HCT116 (cell line): ENCODE measurements around the gene MYF5. TPM values are rescaled to one million over a fixed set of nuclear protein-coding genes. Genes with fewer than 3 reads are reported as not detected.

Experiments used
- ATAC-seq: fragments of 200-7000 bp; cut with Tn5 transposase; 2 replicates; pipeline ENCODE4 v1.9.1; 2020; ENCODE audit warnings: mild to moderate bottlenecking, moderate library complexity
- BruUV-seq: library from RNA; stranded (reverse); fragments of 400-500 nt; replicated peaks from 2 replicates; lab custom pipeline; 2021; lab: Mats Ljungman, UMichigan
- CTCF ChIA-PET: fragments of 300-600 bp; sonication (Branson Sonifier 250); formaldehyde crosslinking; loops from one replicate; lab custom pipeline; 2021; ENCODE audit warnings: antibody characterized with exemption; lab: Charles Lee
- POLR2A ChIA-PET: fragments of 300-600, 350-600 bp; sonication (Branson Sonifier 250); formaldehyde crosslinking; loops from one replicate; lab custom pipeline; 2021; ENCODE audit warnings: antibody characterized with exemption; lab: Charles Lee
- RAD21 ChIA-PET, 2 experiments: fragments of 300-600 bp; sonication (Branson Sonifier 250); formaldehyde crosslinking; loops; one replicate each; lab custom pipeline; 2023; ENCODE audit warnings: low total read pairs in 2 of 2; ENCODE audit not compliant: uncharacterized antibody in 2 of 2, unreplicated experiment in 2 of 2, low non-redundant PET in 1 of 2; lab: Charles Lee
- DNase-seq: peaks from one replicate; pipeline ENCODE4 v3.0.0-alpha.2; 2010; ENCODE audit warnings: low read depth, low spot score
- H2AFZ ChIP-seq: fragments of 200-600 bp; shearing (Covaris generic), sonication (generic); 2 replicates; pipeline ENCODE4 v1.6.1; 2017; ENCODE audit warnings: low read depth, mixed run types, mixed read lengths, antibody characterized with exemption, low read length; ENCODE audit not compliant: poor library complexity, severe bottlenecking
- H3K27ac ChIP-seq: 2 replicates; pipeline ENCODE4 v1.5.1; 2012; ENCODE audit warnings: low read depth, low read length
- H3K27me3 ChIP-seq: fragments of 200-600 bp; sonication (generic); 2 replicates; pipeline ENCODE4 v1.6.1; 2016; ENCODE audit warnings: mixed run types, low read length, mixed read lengths; ENCODE audit not compliant: insufficient read depth
- H3K36me3 ChIP-seq, 2 experiments: fragments of 200-500 bp in 1 of 2; fragments of 200-600 bp in 1 of 2; sonication (Bioruptor generic) in 1 of 2; sonication (generic) in 1 of 2; 2 replicates each; pipeline versions ENCODE4 v1.5.1 to v1.6.1; 2014 to 2016; ENCODE audit warnings: low read length in 2 of 2, inconsistent platforms in 1 of 2, mixed read lengths in 1 of 2, mixed run types in 1 of 2; ENCODE audit not compliant: insufficient read depth in 2 of 2, control insufficient read depth in 1 of 2
- H3K4me1 ChIP-seq, 2 experiments: fragments of 200-600 bp in 1 of 2; sonication (generic) in 1 of 2; 2 replicates each; pipeline versions ENCODE4 v1.5.1 to v1.6.1; 2012 to 2017; ENCODE audit warnings: low read length in 2 of 2, inconsistent platforms in 1 of 2, mild to moderate bottlenecking in 1 of 2, mixed read lengths in 1 of 2, mixed run types in 1 of 2, moderate library complexity in 1 of 2; ENCODE audit not compliant: insufficient read depth in 2 of 2, control insufficient read depth in 1 of 2
- H3K4me2 ChIP-seq: fragments of 200-600 bp; sonication (generic); 2 replicates; pipeline ENCODE4 v1.6.1; 2017; ENCODE audit warnings: mixed run types, low read length, mixed read lengths
- H3K4me3 ChIP-seq, 2 experiments: fragments of 200-600 bp in 1 of 2; sonication (generic) in 1 of 2; replicated peaks in 1 of 2; 2 replicates each; pipeline ENCODE4 v1.5.1; 2011 to 2016; ENCODE audit warnings: low read length in 2 of 2, control low read depth in 1 of 2, low read depth in 1 of 2, mild to moderate bottlenecking in 1 of 2, mixed read lengths in 1 of 2, mixed run types in 1 of 2
- H3K79me2 ChIP-seq: fragments of 200-600 bp; sonication (generic); 2 replicates; pipeline ENCODE4 v1.6.1; 2017; ENCODE audit warnings: mild to moderate bottlenecking, mixed run types, low read length, moderate library complexity, mixed read lengths; ENCODE audit not compliant: insufficient read depth
- H3K9ac ChIP-seq: fragments of 200-600 bp; sonication (generic); 2 replicates; pipeline ENCODE4 v1.6.1; 2016; ENCODE audit warnings: low read length, mixed read lengths
- H3K9me2 ChIP-seq: fragments of 200-600 bp; sonication (generic), shearing (Covaris generic); 2 replicates; pipeline ENCODE4 v1.6.1; 2017; ENCODE audit warnings: mixed run types, mild to moderate bottlenecking, moderate library complexity; ENCODE audit not compliant: insufficient read depth
- H3K9me3 ChIP-seq, 2 experiments: fragments of 200-500 bp in 1 of 2; fragments of 200-600 bp in 1 of 2; sonication (Bioruptor generic) in 1 of 2; sonication (generic) in 1 of 2; 2 replicates each; pipeline ENCODE4 v1.6.1; 2014 to 2017; ENCODE audit warnings: low read length in 2 of 2, mixed read lengths in 2 of 2, inconsistent platforms in 1 of 2, low read depth in 1 of 2, mild to moderate bottlenecking in 1 of 2, mixed run types in 1 of 2, moderate library complexity in 1 of 2; ENCODE audit not compliant: control insufficient read depth in 1 of 2, insufficient read depth in 1 of 2
- H4K20me1 ChIP-seq: fragments of 200-600 bp; sonication (generic), shearing (Covaris generic); 2 replicates; pipeline ENCODE4 v1.6.1; 2017; ENCODE audit warnings: mixed run types, mild to moderate bottlenecking, moderate library complexity; ENCODE audit not compliant: insufficient read depth
- ATF3 ChIP-seq: IDR thresholded peaks from 2 replicates; pipeline ENCODE4 v1.6.1; 2012
- CBX3 ChIP-seq: IDR thresholded peaks from 2 replicates; pipeline ENCODE4 v1.6.1; 2012; ENCODE audit warnings: low read depth
- CEBPB ChIP-seq: IDR thresholded peaks from 2 replicates; pipeline ENCODE4 v1.6.1; 2012; ENCODE audit warnings: low read depth
- EGR1 ChIP-seq: IDR thresholded peaks from 2 replicates; pipeline ENCODE4 v1.6.1; 2012; ENCODE audit warnings: low read depth
- EZH2phosphoT487 ChIP-seq: fragments of 200-600 bp; IDR thresholded peaks from 2 replicates; pipeline ENCODE4 v1.6.1; 2018; ENCODE audit warnings: antibody characterized with exemption, borderline replicate concordance
- JUND ChIP-seq: IDR thresholded peaks from 2 replicates; pipeline ENCODE4 v1.6.1; 2012
- POLR2A ChIP-seq: IDR thresholded peaks from 2 replicates; pipeline ENCODE4 v1.7.0; 2011; ENCODE audit warnings: borderline replicate concordance; ENCODE audit not compliant: insufficient read depth, insufficient read length; ENCODE audit errors: extremely low read depth
- RAD21 ChIP-seq: IDR thresholded peaks from 2 replicates; pipeline ENCODE4 v1.6.1; 2012; ENCODE audit warnings: low read depth, mild to moderate bottlenecking
- REST ChIP-seq: IDR thresholded peaks from 2 replicates; pipeline ENCODE4 v1.6.1; 2012; ENCODE audit warnings: low read depth
- SIN3A ChIP-seq: IDR thresholded peaks from 2 replicates; pipeline ENCODE4 v1.6.1; 2012; ENCODE audit warnings: low read depth
- SP1 ChIP-seq: IDR thresholded peaks from 2 replicates; pipeline ENCODE4 v1.6.1; 2012; ENCODE audit warnings: low read depth
- SRF ChIP-seq: IDR thresholded peaks from 2 replicates; pipeline ENCODE4 v1.6.1; 2012; ENCODE audit warnings: low read depth
- YY1 ChIP-seq: IDR thresholded peaks from 2 replicates; pipeline ENCODE4 v1.6.1; 2011; ENCODE audit warnings: low read length, low read depth, moderate library complexity, mild to moderate bottlenecking; ENCODE audit not compliant: insufficient replicate concordance; ENCODE audit errors: extremely low read depth
- ZBTB33 ChIP-seq: IDR thresholded peaks from 2 replicates; pipeline ENCODE4 v1.6.1; 2011; ENCODE audit warnings: mild to moderate bottlenecking, low read length, moderate library complexity; ENCODE audit not compliant: insufficient replicate concordance; ENCODE audit errors: extremely low read depth
- ZFX ChIP-seq: fragments of 450-650 bp; IDR thresholded peaks from 2 replicates; pipeline ENCODE4 v1.6.1; 2017
- intact Hi-C: fragments of 100-400 bp; cut with micrococcal nuclease; formaldehyde crosslinking; loops from 2 replicates; pipeline ENCODE4 v1.10.0; 2022
- total RNA-seq: library from RNA; stranded (reverse); gene quantifications from one replicate; pipeline ENCODE4 v1.2.1, GENCODE V29; 2021; ENCODE audit not compliant: unreplicated experiment
- TF ChIP-seq, protein P1 (sequence below), 3 experiments: fragments of 200-600 bp in 1 of 3; sonication (generic) in 1 of 3; IDR thresholded peaks in 2 of 3; conservative IDR thresholded peaks in 1 of 3; 2 replicates each; pipeline ENCODE4 v1.5.1; 2012 to 2017; ENCODE audit warnings: low read depth in 2 of 3, low read length in 2 of 3, antibody characterized with exemption in 1 of 3, borderline replicate concordance in 1 of 3, control low read depth in 1 of 3, mild to moderate bottlenecking in 1 of 3, mixed read lengths in 1 of 3, mixed run types in 1 of 3, moderate library complexity in 1 of 3; ENCODE audit not compliant: insufficient read depth in 1 of 3

MYF5 gene
- total RNA-seq, 1 experiment from 2014 or later = not detected

- BruUV-seq = no TSS peak
- H3K4me2 ChIP-seq = no peak overlapping the region
- POLR2A ChIA-PET = no interaction called here
Observed at GRCh38 chr12:80708975-80709328, 7.8 kb upstream of the MYF5 start.

More at GRCh38 chr12:80708975-80709328, 7.8 kb upstream of the MYF5 start:
- CTCF ChIA-PET = no interaction called here
- no peak overlapping the region for H3K9ac ChIP-seq
- no peaks in the 10 kb centered on the region for H3K4me1 ChIP-seq
- H3K27me3 ChIP-seq = 0 out of 2 replicates have a peak, but pooled peaks cover 5% of the 10 kb centered on the region
- no peak for DNase-seq
- H4K20me1 ChIP-seq = no peaks in the 10 kb centered on the region
- intact Hi-C loops = no loop called here
- no peak for ATAC-seq
- H3K9me3 ChIP-seq = no peaks in the 10 kb centered on the region
- no peaks in the 10 kb centered on the region for H3K79me2 ChIP-seq
- no peaks in the 10 kb centered on the region for H3K36me3 ChIP-seq
- TF ChIP-seq ATF3 (no peak), SP1 (no peak), CBX3 (no peak), POLR2A (no peak), EZH2phosphoT487 (no peak), JUND (no peak), SRF (no peak), EGR1 (no peak), REST (no peak), ZFX (no peak), CEBPB (no peak), ZBTB33 (no peak), RAD21 (no peak), YY1 (no peak), SIN3A (no peak)
- TF ChIP-seq, protein P1, sequence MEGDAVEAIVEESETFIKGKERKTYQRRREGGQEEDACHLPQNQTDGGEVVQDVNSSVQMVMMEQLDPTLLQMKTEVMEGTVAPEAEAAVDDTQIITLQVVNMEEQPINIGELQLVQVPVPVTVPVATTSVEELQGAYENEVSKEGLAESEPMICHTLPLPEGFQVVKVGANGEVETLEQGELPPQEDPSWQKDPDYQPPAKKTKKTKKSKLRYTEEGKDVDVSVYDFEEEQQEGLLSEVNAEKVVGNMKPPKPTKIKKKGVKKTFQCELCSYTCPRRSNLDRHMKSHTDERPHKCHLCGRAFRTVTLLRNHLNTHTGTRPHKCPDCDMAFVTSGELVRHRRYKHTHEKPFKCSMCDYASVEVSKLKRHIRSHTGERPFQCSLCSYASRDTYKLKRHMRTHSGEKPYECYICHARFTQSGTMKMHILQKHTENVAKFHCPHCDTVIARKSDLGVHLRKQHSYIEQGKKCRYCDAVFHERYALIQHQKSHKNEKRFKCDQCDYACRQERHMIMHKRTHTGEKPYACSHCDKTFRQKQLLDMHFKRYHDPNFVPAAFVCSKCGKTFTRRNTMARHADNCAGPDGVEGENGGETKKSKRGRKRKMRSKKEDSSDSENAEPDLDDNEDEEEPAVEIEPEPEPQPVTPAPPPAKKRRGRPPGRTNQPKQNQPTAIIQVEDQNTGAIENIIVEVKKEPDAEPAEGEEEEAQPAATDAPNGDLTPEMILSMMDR (IDR thresholded peaks at IDR 0.05 in 2 of 3, conservative IDR thresholded peaks at IDR 0.05 in 1 of 3; ENCODE audit: borderline replicate concordance in 1 of 3, insufficient read depth in 1 of 3, low read depth in 2 of 3, low read length in 2 of 3) = no peak
- RAD21 ChIA-PET = no interaction called here
- H3K4me3 ChIP-seq = no peak overlapping the region
- no peak overlapping the region for H3K27ac ChIP-seq
- no peak overlapping the region for H2AFZ ChIP-seq
- no peaks in the 10 kb centered on the region for H3K9me2 ChIP-seq
